Vagina (tissue), 2 donors: ENCODE measurements around the gene SDCBP2.

Experiments used
- POLR2A ChIP-seq, 2 donors: fragments of 450-650 bp; IDR thresholded peaks; one replicate each; pipeline ENCODE4 v1.6.1; 2017; ENCODE audit warnings: antibody characterized with exemption in 2 of 2, mild to moderate bottlenecking in 2 of 2, moderate library complexity in 2 of 2
- POLR2AphosphoS5 ChIP-seq, 2 donors: sonication (generic); formaldehyde crosslinking; IDR thresholded peaks; one replicate each; pipeline ENCODE4 v1.9.0; 2017; ENCODE audit warnings: antibody characterized with exemption in 2 of 2, mild to moderate bottlenecking in 2 of 2, low read depth in 1 of 2; ENCODE audit not compliant: insufficient read depth in 1 of 2
- TF ChIP-seq, protein P1 (sequence below), 3 experiments: fragments of 450-650 bp in 2 of 3; fragments of 200-600 bp in 1 of 3; sonication (generic) in 1 of 3; IDR thresholded peaks; one replicate each; pipeline ENCODE4 v1.5.1; 2017 to 2019; ENCODE audit warnings: antibody characterized with exemption in 3 of 3, mild to moderate bottlenecking in 2 of 3, moderate library complexity in 2 of 3

DNA sequence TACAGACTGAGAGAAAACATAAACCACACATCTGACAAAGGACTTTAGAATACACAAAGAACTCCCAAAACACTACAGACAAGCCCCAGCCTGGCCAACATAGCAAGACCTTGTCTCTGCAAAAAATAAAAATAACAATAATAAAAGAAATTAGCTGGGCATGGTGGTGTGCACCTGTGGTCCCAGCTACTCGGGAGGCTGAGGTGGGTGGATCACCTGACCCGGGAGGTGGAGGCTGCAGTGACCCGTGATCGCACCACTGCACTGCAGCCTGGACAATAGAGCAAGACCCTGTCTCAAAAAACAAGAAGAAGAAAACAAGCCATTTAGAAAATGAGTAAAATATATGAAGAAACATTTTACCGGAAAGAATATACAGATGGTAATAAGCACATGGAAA, 13.1 kb downstream of the SDCBP2 start:
- TF ChIP-seq, protein P1, sequence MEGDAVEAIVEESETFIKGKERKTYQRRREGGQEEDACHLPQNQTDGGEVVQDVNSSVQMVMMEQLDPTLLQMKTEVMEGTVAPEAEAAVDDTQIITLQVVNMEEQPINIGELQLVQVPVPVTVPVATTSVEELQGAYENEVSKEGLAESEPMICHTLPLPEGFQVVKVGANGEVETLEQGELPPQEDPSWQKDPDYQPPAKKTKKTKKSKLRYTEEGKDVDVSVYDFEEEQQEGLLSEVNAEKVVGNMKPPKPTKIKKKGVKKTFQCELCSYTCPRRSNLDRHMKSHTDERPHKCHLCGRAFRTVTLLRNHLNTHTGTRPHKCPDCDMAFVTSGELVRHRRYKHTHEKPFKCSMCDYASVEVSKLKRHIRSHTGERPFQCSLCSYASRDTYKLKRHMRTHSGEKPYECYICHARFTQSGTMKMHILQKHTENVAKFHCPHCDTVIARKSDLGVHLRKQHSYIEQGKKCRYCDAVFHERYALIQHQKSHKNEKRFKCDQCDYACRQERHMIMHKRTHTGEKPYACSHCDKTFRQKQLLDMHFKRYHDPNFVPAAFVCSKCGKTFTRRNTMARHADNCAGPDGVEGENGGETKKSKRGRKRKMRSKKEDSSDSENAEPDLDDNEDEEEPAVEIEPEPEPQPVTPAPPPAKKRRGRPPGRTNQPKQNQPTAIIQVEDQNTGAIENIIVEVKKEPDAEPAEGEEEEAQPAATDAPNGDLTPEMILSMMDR (IDR thresholded peaks at IDR 0.05) = no peak
- no peak for TF ChIP-seq POLR2AphosphoS5 (IDR thresholded peaks at IDR 0.05; ENCODE audit: insufficient read depth in 1 of 2, low read depth in 1 of 2)
- no peak for TF ChIP-seq POLR2A (IDR thresholded peaks at IDR 0.05)
